Measurements from ENCODE around the gene GRK3. TPM values are rescaled to one million over a fixed set of nuclear protein-coding genes. Genes with fewer than 3 reads are reported as not detected.
"Not testable (repeated sequence)": the region's sequence is repeated elsewhere in the genome, so short reads cannot be mapped to it uniquely, and the experiment has no call there.

The GRK3 gene
- total RNA-seq, 4 donors from 2014 or later: 0.49 to 1.1 (median 0.81) TPM

DNA sequence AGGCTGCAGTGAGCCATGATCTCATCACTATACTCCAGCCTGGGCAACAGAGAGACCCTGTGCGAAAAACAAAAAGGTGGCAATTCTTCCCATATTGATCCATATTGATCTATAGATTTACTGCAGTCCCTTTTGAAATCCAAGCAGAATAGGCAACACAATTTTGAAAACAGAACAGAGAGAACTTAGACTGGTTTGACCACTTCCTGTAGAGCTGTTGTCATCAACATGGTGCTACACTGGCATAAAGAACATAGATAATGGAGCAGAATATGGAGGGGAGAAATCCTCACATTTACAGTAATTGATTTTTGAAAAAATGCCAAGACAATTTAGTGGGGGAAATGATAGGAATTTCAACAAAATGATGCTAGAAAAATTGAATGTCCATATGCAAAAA is 34.1 kb downstream of the GRK3 start:
- no peak for ATAC-seq
- TF ChIP-seq, protein P1, sequence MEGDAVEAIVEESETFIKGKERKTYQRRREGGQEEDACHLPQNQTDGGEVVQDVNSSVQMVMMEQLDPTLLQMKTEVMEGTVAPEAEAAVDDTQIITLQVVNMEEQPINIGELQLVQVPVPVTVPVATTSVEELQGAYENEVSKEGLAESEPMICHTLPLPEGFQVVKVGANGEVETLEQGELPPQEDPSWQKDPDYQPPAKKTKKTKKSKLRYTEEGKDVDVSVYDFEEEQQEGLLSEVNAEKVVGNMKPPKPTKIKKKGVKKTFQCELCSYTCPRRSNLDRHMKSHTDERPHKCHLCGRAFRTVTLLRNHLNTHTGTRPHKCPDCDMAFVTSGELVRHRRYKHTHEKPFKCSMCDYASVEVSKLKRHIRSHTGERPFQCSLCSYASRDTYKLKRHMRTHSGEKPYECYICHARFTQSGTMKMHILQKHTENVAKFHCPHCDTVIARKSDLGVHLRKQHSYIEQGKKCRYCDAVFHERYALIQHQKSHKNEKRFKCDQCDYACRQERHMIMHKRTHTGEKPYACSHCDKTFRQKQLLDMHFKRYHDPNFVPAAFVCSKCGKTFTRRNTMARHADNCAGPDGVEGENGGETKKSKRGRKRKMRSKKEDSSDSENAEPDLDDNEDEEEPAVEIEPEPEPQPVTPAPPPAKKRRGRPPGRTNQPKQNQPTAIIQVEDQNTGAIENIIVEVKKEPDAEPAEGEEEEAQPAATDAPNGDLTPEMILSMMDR (IDR thresholded peaks at IDR 0.05 in 4 of 5, conservative IDR thresholded peaks at IDR 0.05 in 1 of 5): no peak
- TF ChIP-seq POLR2A (IDR thresholded peaks at IDR 0.05): no peak
- Histone ChIP-seq H3K4me1 (no peaks in the 10 kb centered on the region), H3K9me3 (no peaks in the 10 kb centered on the region), H3K27ac (no peak overlapping the region), H3K4me3 (no peak overlapping the region), H3K36me3 (no peaks in the 10 kb centered on the region), H3K27me3 (no peaks in the 10 kb centered on the region)
- intact Hi-C loops (cut with DNase I; ENCODE audit: low total_unique reads) (no loop called here), in situ Hi-C loops (cut with MboI; ENCODE audit: low sequenced_read_pairs in 4 of 4) (loop anchor here in 1 of 4 donors (25.0 kb wide), 1 partner anchor 311 kb away; no protein-coding TSS in a partner anchor)
- DNase-seq: no peak

- TF ChIP-seq, protein P1 (IDR thresholded peaks at IDR 0.05 in 4 of 5, conservative IDR thresholded peaks at IDR 0.05 in 1 of 5): no peak
- TF ChIP-seq POLR2A (IDR thresholded peaks at IDR 0.05): no peak
- DNase-seq (no peak), ATAC-seq (no peak)
- intact Hi-C loops (cut with DNase I; ENCODE audit: low total_unique reads) (no loop called here), in situ Hi-C loops (cut with MboI; ENCODE audit: low sequenced_read_pairs in 4 of 4) (no loop called here)
- Histone ChIP-seq H3K9me3 (no peaks in the 10 kb centered on the region), H3K27ac (no peak overlapping the region), H3K4me1 (no peaks in the 10 kb centered on the region), H3K36me3 (no peaks in the 10 kb centered on the region), H3K27me3 (no peaks in the 10 kb centered on the region), H3K4me3 (no peak overlapping the region)
Observed at GRCh38 chr22:25602445-25602844, 38.0 kb downstream of the GRK3 start.

DNA sequence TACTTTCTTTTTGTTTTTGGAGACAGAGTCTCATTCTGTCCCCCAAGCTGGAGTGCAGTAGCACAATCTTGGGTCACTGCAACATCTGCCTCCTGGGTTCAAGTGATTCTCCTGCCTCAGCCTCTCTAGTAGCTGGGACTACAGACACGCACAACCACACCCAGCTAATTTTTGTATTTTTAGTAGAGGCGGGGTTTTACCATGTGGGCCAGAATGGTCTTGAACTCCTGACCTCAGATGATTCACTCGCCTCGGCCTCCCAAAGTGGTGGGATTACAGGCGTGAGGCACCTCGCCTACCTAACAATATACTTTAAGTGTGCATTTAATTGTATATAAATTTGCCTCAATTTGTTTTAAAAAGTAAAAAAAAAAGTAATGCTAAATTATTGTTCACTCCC is 38.4 kb downstream of the GRK3 start:
- Histone ChIP-seq H3K27ac (no peak overlapping the region), H3K9me3 (no peaks in the 10 kb centered on the region), H3K27me3 (no peaks in the 10 kb centered on the region), H3K36me3 (no peaks in the 10 kb centered on the region), H3K4me3 (no peak overlapping the region), H3K4me1 (no peaks in the 10 kb centered on the region)
- no peak for DNase-seq
- intact Hi-C loops (cut with DNase I; ENCODE audit: low total_unique reads): no loop called here
- in situ Hi-C loops (cut with MboI; ENCODE audit: low sequenced_read_pairs in 4 of 4): no loop called here
- ATAC-seq: no peak
- TF ChIP-seq POLR2A (IDR thresholded peaks at IDR 0.05): no peak
- TF ChIP-seq, protein P1 (IDR thresholded peaks at IDR 0.05 in 4 of 5, conservative IDR thresholded peaks at IDR 0.05 in 1 of 5): no peak

GRCh38 chr22:25605146-25605545 is 40.7 kb downstream of the GRK3 start:
- H3K4me1 ChIP-seq; H3K27ac ChIP-seq; H3K4me3 ChIP-seq; intact Hi-C loops (cut with DNase I; ENCODE audit: low total_unique reads); H3K36me3 ChIP-seq; in situ Hi-C loops (cut with MboI; ENCODE audit: low sequenced_read_pairs in 4 of 4); H3K9me3 ChIP-seq; DNase-seq; ATAC-seq; H3K27me3 ChIP-seq: not testable (repeated sequence)

DNA sequence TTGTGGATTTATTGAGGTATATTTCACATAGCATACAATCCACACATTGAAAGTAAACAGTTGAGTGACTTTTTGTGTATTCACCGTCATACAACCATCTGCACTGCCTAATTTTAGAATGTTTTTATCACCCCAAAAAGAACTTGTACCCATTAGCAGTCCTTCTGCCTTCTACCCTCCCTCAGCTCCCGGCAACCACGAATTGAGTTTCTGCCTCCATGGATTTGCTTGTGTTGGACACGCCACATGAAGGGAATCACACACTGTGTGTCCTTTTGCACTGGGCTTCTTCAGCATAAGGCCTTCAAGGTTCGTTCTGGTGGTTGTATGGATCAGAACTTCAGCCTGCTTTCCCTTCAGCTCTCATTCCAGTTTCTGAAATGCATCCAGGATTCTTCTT is 41.1 kb downstream of the GRK3 start:
- H3K27ac ChIP-seq; H3K36me3 ChIP-seq; H3K4me1 ChIP-seq; ATAC-seq; DNase-seq; H3K4me3 ChIP-seq; H3K9me3 ChIP-seq; intact Hi-C loops (cut with DNase I; ENCODE audit: low total_unique reads); in situ Hi-C loops (cut with MboI; ENCODE audit: low sequenced_read_pairs in 4 of 4); H3K27me3 ChIP-seq: not testable (repeated sequence)

GRCh38 chr22:25611284-25611683 is 46.8 kb downstream of the GRK3 start:
- H3K4me3 ChIP-seq; ATAC-seq; H3K4me1 ChIP-seq; H3K27me3 ChIP-seq; DNase-seq; H3K9me3 ChIP-seq; H3K27ac ChIP-seq; in situ Hi-C loops (cut with MboI; ENCODE audit: low sequenced_read_pairs in 4 of 4); H3K36me3 ChIP-seq; intact Hi-C loops (cut with DNase I; ENCODE audit: low total_unique reads): not testable (repeated sequence)

- H3K36me3 ChIP-seq; in situ Hi-C loops (cut with MboI; ENCODE audit: low sequenced_read_pairs in 4 of 4); H3K9me3 ChIP-seq; H3K27ac ChIP-seq; H3K27me3 ChIP-seq; intact Hi-C loops (cut with DNase I; ENCODE audit: low total_unique reads); H3K4me1 ChIP-seq; H3K4me3 ChIP-seq; ATAC-seq; DNase-seq: not testable (repeated sequence)
Observed at GRCh38 chr22:25613131-25613530, 48.7 kb downstream of the GRK3 start.

- intact Hi-C loops (cut with DNase I; ENCODE audit: low total_unique reads); H3K9me3 ChIP-seq; H3K27me3 ChIP-seq; DNase-seq; in situ Hi-C loops (cut with MboI; ENCODE audit: low sequenced_read_pairs in 4 of 4); ATAC-seq; H3K4me1 ChIP-seq; H3K27ac ChIP-seq; H3K4me3 ChIP-seq; H3K36me3 ChIP-seq: not testable (repeated sequence)
Observed at GRCh38 chr22:25613558-25613957, 49.1 kb downstream of the GRK3 start.

DNA sequence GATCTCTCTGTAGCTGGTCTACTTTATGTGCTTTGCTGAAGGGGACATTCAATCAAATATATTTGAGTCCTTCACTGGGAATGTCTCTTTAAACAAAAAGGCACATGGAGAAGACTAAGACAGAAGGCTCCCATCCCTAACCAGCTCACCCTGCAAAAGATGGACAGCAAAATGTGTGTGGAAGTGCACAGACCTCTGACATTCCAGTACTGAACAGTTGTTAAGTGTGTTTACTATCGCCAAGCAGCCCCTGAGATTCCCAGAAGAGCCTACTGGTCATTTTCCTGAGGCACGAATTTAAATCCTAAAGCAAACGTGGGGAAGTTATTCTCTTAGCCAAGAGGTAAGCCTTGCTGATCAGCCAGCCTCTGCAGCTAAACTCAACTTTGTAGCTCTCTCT is 50.3 kb downstream of the GRK3 start:
- ATAC-seq; H3K27ac ChIP-seq; DNase-seq; intact Hi-C loops (cut with DNase I; ENCODE audit: low total_unique reads); H3K27me3 ChIP-seq; H3K4me1 ChIP-seq; H3K9me3 ChIP-seq; H3K36me3 ChIP-seq; in situ Hi-C loops (cut with MboI; ENCODE audit: low sequenced_read_pairs in 4 of 4); H3K4me3 ChIP-seq: not testable (repeated sequence)

Data from gastrocnemius medialis (tissue), 4 donors.